ENCODE results near the gene FTO. TPM values are rescaled to one million over a fixed set of nuclear protein-coding genes. Genes with fewer than 3 reads are reported as not detected.

Gene FTO
- total and polyA plus RNA-seq, 2 of the 13 experiments (the other 11 are each of a cell fraction or from before 2014, with no cell fraction given): 41.6 to 55.8 TPM

DNA sequence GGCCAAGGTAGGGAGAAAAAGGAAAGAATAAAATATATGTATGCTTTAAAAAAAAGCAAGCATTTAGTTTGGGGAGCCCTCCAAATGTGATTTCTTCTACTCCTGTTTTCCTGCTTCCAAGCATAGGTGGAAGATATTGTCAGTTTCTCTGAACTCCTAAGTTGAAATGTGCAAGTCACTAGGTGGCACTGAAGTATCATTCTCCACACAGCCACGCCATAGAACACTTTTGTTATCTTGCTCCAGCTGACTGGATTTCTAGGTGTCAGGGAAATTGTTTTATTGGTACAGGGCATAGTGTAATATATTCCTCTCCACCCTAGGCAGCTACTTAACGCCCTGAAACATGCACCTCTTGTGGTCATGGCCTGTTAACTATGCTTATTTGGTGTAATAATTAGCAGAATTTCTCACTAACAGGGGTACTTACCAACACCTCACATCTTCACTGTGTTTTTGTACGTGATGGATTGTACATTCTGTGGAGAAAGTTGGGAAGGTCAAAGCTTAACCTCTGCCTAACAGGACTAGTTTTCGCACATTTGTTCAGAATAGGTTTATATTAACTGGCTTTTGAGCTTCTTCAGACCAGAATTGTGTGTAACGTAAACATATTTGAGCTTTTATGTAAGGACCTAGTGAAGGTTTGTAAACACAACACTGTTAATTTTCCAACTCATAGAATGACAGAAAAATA is 69.3 kb downstream of the FTO start (continued):
- TF ChIP-seq ATRX (CRISPR knock-in tag; IDR thresholded peaks at IDR 0.05; ENCODE audit: borderline replicate concordance) (no peak), FOSL2 (CRISPR knock-in tag; IDR thresholded peaks at IDR 0.05) (peak; percentile 48), ZNF788 (CRISPR knock-in tag; IDR thresholded peaks at IDR 0.05; ENCODE audit: borderline replicate concordance) (no peak), HES4 (CRISPR knock-in tag; IDR thresholded peaks at IDR 0.05; ENCODE audit: borderline replicate concordance) (no peak), RFXANK (CRISPR knock-in tag; IDR thresholded peaks at IDR 0.05) (no peak), JDP2 (CRISPR knock-in tag; IDR thresholded peaks at IDR 0.05; ENCODE audit: borderline replicate concordance) (no peak), ASH2L (IDR thresholded peaks at IDR 0.05; ENCODE audit: insufficient read length, low read depth, low read length) (peak; percentile 42)
- TF ChIP-seq, protein P1, sequence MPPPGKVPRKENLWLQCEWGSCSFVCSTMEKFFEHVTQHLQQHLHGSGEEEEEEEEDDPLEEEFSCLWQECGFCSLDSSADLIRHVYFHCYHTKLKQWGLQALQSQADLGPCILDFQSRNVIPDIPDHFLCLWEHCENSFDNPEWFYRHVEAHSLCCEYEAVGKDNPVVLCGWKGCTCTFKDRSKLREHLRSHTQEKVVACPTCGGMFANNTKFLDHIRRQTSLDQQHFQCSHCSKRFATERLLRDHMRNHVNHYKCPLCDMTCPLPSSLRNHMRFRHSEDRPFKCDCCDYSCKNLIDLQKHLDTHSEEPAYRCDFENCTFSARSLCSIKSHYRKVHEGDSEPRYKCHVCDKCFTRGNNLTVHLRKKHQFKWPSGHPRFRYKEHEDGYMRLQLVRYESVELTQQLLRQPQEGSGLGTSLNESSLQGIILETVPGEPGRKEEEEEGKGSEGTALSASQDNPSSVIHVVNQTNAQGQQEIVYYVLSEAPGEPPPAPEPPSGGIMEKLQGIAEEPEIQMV (CRISPR knock-in tag; IDR thresholded peaks at IDR 0.05; ENCODE audit: low read depth): no peak
- TF ChIP-seq, protein P2, sequence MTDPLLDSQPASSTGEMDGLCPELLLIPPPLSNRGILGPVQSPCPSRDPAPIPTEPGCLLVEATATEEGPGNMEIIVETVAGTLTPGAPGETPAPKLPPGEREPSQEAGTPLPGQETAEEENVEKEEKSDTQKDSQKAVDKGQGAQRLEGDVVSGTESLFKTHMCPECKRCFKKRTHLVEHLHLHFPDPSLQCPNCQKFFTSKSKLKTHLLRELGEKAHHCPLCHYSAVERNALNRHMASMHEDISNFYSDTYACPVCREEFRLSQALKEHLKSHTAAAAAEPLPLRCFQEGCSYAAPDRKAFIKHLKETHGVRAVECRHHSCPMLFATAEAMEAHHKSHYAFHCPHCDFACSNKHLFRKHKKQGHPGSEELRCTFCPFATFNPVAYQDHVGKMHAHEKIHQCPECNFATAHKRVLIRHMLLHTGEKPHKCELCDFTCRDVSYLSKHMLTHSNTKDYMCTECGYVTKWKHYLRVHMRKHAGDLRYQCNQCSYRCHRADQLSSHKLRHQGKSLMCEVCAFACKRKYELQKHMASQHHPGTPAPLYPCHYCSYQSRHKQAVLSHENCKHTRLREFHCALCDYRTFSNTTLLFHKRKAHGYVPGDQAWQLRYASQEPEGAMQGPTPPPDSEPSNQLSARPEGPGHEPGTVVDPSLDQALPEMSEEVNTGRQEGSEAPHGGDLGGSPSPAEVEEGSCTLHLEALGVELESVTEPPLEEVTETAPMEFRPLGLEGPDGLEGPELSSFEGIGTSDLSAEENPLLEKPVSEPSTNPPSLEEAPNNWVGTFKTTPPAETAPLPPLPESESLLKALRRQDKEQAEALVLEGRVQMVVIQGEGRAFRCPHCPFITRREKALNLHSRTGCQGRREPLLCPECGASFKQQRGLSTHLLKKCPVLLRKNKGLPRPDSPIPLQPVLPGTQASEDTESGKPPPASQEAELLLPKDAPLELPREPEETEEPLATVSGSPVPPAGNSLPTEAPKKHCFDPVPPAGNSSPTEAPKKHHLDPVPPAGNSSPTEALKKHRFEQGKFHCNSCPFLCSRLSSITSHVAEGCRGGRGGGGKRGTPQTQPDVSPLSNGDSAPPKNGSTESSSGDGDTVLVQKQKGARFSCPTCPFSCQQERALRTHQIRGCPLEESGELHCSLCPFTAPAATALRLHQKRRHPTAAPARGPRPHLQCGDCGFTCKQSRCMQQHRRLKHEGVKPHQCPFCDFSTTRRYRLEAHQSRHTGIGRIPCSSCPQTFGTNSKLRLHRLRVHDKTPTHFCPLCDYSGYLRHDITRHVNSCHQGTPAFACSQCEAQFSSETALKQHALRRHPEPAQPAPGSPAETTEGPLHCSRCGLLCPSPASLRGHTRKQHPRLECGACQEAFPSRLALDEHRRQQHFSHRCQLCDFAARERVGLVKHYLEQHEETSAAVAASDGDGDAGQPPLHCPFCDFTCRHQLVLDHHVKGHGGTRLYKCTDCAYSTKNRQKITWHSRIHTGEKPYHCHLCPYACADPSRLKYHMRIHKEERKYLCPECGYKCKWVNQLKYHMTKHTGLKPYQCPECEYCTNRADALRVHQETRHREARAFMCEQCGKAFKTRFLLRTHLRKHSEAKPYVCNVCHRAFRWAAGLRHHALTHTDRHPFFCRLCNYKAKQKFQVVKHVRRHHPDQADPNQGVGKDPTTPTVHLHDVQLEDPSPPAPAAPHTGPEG (CRISPR knock-in tag; IDR thresholded peaks at IDR 0.05): no peak
- TF ChIP-seq, protein P3, sequence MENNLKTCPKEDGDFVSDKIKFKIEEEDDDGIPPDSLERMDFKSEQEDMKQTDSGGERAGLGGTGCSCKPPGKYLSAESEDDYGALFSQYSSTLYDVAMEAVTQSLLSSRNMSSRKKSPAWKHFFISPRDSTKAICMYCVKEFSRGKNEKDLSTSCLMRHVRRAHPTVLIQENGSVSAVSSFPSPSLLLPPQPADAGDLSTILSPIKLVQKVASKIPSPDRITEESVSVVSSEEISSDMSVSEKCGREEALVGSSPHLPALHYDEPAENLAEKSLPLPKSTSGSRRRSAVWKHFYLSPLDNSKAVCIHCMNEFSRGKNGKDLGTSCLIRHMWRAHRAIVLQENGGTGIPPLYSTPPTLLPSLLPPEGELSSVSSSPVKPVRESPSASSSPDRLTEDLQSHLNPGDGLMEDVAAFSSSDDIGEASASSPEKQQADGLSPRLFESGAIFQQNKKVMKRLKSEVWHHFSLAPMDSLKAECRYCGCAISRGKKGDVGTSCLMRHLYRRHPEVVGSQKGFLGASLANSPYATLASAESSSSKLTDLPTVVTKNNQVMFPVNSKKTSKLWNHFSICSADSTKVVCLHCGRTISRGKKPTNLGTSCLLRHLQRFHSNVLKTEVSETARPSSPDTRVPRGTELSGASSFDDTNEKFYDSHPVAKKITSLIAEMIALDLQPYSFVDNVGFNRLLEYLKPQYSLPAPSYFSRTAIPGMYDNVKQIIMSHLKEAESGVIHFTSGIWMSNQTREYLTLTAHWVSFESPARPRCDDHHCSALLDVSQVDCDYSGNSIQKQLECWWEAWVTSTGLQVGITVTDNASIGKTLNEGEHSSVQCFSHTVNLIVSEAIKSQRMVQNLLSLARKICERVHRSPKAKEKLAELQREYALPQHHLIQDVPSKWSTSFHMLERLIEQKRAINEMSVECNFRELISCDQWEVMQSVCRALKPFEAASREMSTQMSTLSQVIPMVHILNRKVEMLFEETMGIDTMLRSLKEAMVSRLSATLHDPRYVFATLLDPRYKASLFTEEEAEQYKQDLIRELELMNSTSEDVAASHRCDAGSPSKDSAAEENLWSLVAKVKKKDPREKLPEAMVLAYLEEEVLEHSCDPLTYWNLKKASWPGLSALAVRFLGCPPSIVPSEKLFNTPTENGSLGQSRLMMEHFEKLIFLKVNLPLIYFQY (CRISPR knock-in tag; IDR thresholded peaks at IDR 0.05; ENCODE audit: borderline replicate concordance): no peak
- TF ChIP-seq, protein P4, sequence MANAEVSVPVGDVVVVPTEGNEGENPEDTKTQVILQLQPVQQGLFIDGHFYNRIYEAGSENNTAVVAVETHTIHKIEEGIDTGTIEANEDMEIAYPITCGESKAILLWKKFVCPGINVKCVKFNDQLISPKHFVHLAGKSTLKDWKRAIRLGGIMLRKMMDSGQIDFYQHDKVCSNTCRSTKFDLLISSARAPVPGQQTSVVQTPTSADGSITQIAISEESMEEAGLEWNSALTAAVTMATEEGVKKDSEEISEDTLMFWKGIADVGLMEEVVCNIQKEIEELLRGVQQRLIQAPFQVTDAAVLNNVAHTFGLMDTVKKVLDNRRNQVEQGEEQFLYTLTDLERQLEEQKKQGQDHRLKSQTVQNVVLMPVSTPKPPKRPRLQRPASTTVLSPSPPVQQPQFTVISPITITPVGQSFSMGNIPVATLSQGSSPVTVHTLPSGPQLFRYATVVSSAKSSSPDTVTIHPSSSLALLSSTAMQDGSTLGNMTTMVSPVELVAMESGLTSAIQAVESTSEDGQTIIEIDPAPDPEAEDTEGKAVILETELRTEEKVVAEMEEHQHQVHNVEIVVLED (CRISPR knock-in tag; IDR thresholded peaks at IDR 0.05; ENCODE audit: borderline replicate concordance): peak; percentile 13; the same call in 1 of the 2 replicates
- TF ChIP-seq, protein P5, sequence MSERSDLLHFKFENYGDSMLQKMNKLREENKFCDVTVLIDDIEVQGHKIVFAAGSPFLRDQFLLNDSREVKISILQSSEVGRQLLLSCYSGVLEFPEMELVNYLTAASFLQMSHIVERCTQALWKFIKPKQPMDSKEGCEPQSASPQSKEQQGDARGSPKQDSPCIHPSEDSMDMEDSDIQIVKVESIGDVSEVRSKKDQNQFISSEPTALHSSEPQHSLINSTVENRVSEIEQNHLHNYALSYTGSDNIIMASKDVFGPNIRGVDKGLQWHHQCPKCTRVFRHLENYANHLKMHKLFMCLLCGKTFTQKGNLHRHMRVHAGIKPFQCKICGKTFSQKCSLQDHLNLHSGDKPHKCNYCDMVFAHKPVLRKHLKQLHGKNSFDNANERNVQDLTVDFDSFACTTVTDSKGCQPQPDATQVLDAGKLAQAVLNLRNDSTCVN (CRISPR knock-in tag; IDR thresholded peaks at IDR 0.05; ENCODE audit: borderline replicate concordance): no peak
